ENCODE data around the gene UBE2I.
"Not testable (repeated sequence)": the region's sequence is repeated elsewhere in the genome, so short reads cannot be mapped to it uniquely, and the experiment has no call there.

The UBE2I gene

GRCh38 chr16:1293921-1294656, 15.3 kb upstream of the UBE2I start:
- DNase-seq = no peak

- no peak for DNase-seq
These were observed 14.0 kb upstream of the UBE2I start for GRCh38 chr16:1295465-1295864.

- not testable (repeated sequence) for DNase-seq
These were observed 12.8 kb upstream of the UBE2I start for GRCh38 chr16:1296688-1297017.

GRCh38 chr16:1297018-1297696, 12.3 kb upstream of the UBE2I start:
- DNase-seq = no peak

- no peak for DNase-seq
These were observed 11.0 kb upstream of the UBE2I start for GRCh38 chr16:1298406-1298805.

- no peak for DNase-seq
These were observed 10.2 kb upstream of the UBE2I start for GRCh38 chr16:1299012-1299867.

GRCh38 chr16:1299868-1300203, 9.6 kb upstream of the UBE2I start:
- no peak for DNase-seq

GRCh38 chr16:1300664-1301476, 8.6 kb upstream of the UBE2I start:
- DNase-seq = peak; percentile 68

GRCh38 chr16:1301562-1301961, 7.9 kb upstream of the UBE2I start:
- DNase-seq = no peak

- no peak for DNase-seq
These were observed 3.6 kb upstream of the UBE2I start for GRCh38 chr16:1305823-1306222.

- no peak for DNase-seq
These were observed 3.1 kb upstream of the UBE2I start for GRCh38 chr16:1306334-1306733.

- DNase-seq = no peak
These were observed 1.1 kb upstream of the UBE2I start for GRCh38 chr16:1308036-1308976.

GRCh38 chr16:1309888-1310831, 724 bp downstream of the UBE2I start:
- DNase-seq = peak; percentile 28

- DNase-seq = no peak
These were observed 1.4 kb downstream of the UBE2I start for GRCh38 chr16:1310832-1311200.

GRCh38 chr16:1311212-1311737, 1.8 kb downstream of the UBE2I start:
- DNase-seq = no peak

GRCh38 chr16:1311738-1312466, 2.5 kb downstream of the UBE2I start:
- no peak for DNase-seq

GRCh38 chr16:1312467-1312816, 3.0 kb downstream of the UBE2I start:
- no peak for DNase-seq

- DNase-seq = no peak
These were observed 3.5 kb downstream of the UBE2I start for GRCh38 chr16:1312903-1313302.

- no peak for DNase-seq
These were observed 4.4 kb downstream of the UBE2I start for GRCh38 chr16:1313721-1314369.
